Right lobe of liver (tissue), 6 donors: Measurements from ENCODE around the gene TTC7B. TPM values are rescaled to one million over a fixed set of nuclear protein-coding genes. Genes with fewer than 3 reads are reported as not detected.

Experiments used
- ATAC-seq, 4 donors: fragments of 200-7000 bp; cut with Tn5 transposase; one replicate each; pipeline ENCODE4 v1.9.1; 2020; ENCODE audit warnings: mild to moderate bottlenecking in 4 of 4, moderate library complexity in 4 of 4
- DNase-seq, 3 donors: peaks; one replicate each; pipeline ENCODE4 v3.0.0-alpha.2; 2020
- H3K27ac ChIP-seq, 3 donors: fragments of 200-600 bp; one replicate each; pipeline ENCODE4 v1.8.0; 2022
- H3K27me3 ChIP-seq, 2 donors: fragments of 200-600 bp; one replicate each; pipeline ENCODE4 v1.8.0; 2022
- H3K36me3 ChIP-seq, 4 donors: fragments of 200-600 bp; sonication (generic) in 1 of 4; one replicate each; pipeline versions ENCODE4 v1.5.1 to v1.8.0; 2017 to 2022; ENCODE audit warnings: control low read depth in 1 of 4
- H3K4me1 ChIP-seq, 4 donors: fragments of 200-600 bp; sonication (generic) in 1 of 4; one replicate each; pipeline versions ENCODE4 v1.5.1 to v1.8.0; 2017 to 2022; ENCODE audit warnings: control low read depth in 1 of 4
- H3K4me3 ChIP-seq, 3 donors: fragments of 200-600 bp; one replicate each; pipeline ENCODE4 v1.8.0; 2022
- H3K9me3 ChIP-seq, 4 donors: fragments of 200-600 bp; sonication (generic) in 1 of 4; one replicate each; pipeline versions ENCODE4 v1.5.1 to v1.8.0; 2017 to 2022; ENCODE audit warnings: control low read depth in 1 of 4
- CTCF ChIP-seq, 4 donors: fragments of 200-600 bp in 3 of 4; fragments of 450-650 bp in 1 of 4; IDR thresholded peaks; one replicate each; pipeline versions ENCODE4 v1.5.1 to v1.8.0; 2016 to 2022; ENCODE audit warnings: antibody characterized with exemption in 4 of 4, mild to moderate bottlenecking in 2 of 4
- POLR2A ChIP-seq: fragments of 450-650 bp; IDR thresholded peaks from one replicate; pipeline ENCODE4 v1.6.1; 2017; ENCODE audit warnings: antibody characterized with exemption, mild to moderate bottlenecking
- WGBS: methylation state at CpG from one replicate; pipeline ENCODE4 v1.1.6; 2018; ENCODE audit warnings: low coverage, low lambda C conversion rate; ENCODE audit not compliant: insufficient coverage; ENCODE audit errors: missing lambda C conversion rate; 5-methylcytosine and 5-hydroxymethylcytosine counted together
- intact Hi-C, 2 donors: fragments of 100-400 bp; cut with DNase I; formaldehyde crosslinking; loops; one replicate each; pipeline versions ENCODE4 v1.11.2 to v1.14.1; 2022
- total RNA-seq, 6 experiments: library from RNA; depleted of rRNA in 2 of 6; stranded (reverse); fragments of >200 nt in 2 of 6; fragmentation: NEBNext Ultra II Directional in 3 of 6; extraction: Animal tissue kit (Norgen Biotek cat#: 25700) in 3 of 6; gene quantifications; one replicate each; pipeline versions ENCODE4 v1.1.0 to v1.2.4, GENCODE V29; 2016 to 2023
- donor health status: DM: no; HTN: yes; CAD: no.
- donor health status: DM: no; HTN: no; CAD: no.
- donor health status: DM: no; HTN: no; CAD: no.
- donor health status: DM: no; HTN: yes; CAD: no.
- donor health status: DM: no; HTN: yes; CAD: no.

TTC7B gene
- total RNA-seq, 6 experiments from 2014 or later: 18.4 to 56.1 (median 37.5) TPM

- TF ChIP-seq POLR2A (no peak), CTCF (IDR thresholded peaks at IDR 0.05) (no peak)
- Histone ChIP-seq H3K4me1 (no peaks in the 10 kb centered on the region), H3K27ac (no peak overlapping the region), H3K36me3 (peaks cover 0 to 9% (median 2%) of the 10 kb centered on the region in 4 donors), H3K27me3 (no peaks in the 10 kb centered on the region), H3K9me3 (no peaks in the 10 kb centered on the region), H3K4me3 (no peak overlapping the region)
- intact Hi-C loops: no loop called here
- DNase-seq (no peak), ATAC-seq (no peak)
- 88% methylated on average over 7 of the region's 7 CpGs for WGBS
These were observed 240.4 kb downstream of the TTC7B start for GRCh38 chr14:90575781-90576180.

- Histone ChIP-seq H3K27ac (no peak overlapping the region), H3K27me3 (no peaks in the 10 kb centered on the region), H3K9me3 (no peaks in the 10 kb centered on the region), H3K4me1 (no peaks in the 10 kb centered on the region), H3K36me3 (peaks cover 0 to 9% (median 2%) of the 10 kb centered on the region in 4 donors), H3K4me3 (no peak overlapping the region)
- intact Hi-C loops: no loop called here
- TF ChIP-seq POLR2A (no peak), CTCF (IDR thresholded peaks at IDR 0.05) (no peak)
- 81% methylated on average over 2 of the region's 5 CpGs for WGBS
- ATAC-seq: no peak
- no peak for DNase-seq
These were observed 240.9 kb downstream of the TTC7B start for GRCh38 chr14:90575336-90575735.

- H3K36me3 ChIP-seq: peaks cover 0 to 9% (median 2%) of the 10 kb centered on the region in 4 donors
- ATAC-seq: no peak
- H3K4me3 ChIP-seq: no peak overlapping the region
- no peaks in the 10 kb centered on the region for H3K9me3 ChIP-seq
- TF ChIP-seq POLR2A (no peak), CTCF (IDR thresholded peaks at IDR 0.05) (no peak)
- H3K4me1 ChIP-seq: no peaks in the 10 kb centered on the region
- 86% methylated on average over 13 of the region's 13 CpGs for WGBS
- intact Hi-C loops: no loop called here
- H3K27me3 ChIP-seq: no peaks in the 10 kb centered on the region
- no peak overlapping the region for H3K27ac ChIP-seq
- DNase-seq: no peak
These were observed 241.8 kb downstream of the TTC7B start for GRCh38 chr14:90574188-90575131.

- no peak for ATAC-seq
- TF ChIP-seq POLR2A (no peak), CTCF (IDR thresholded peaks at IDR 0.05) (no peak)
- no peak for DNase-seq
- no peaks in the 10 kb centered on the region for H3K9me3 ChIP-seq
- no peaks in the 10 kb centered on the region for H3K27me3 ChIP-seq
- H3K4me1 ChIP-seq: no peaks in the 10 kb centered on the region
- WGBS: 75% methylated on average over 9 of the region's 29 CpGs
- H3K4me3 ChIP-seq: no peak overlapping the region
- intact Hi-C loops: no loop called here
- H3K36me3 ChIP-seq: peaks cover 0 to 9% (median 2%) of the 10 kb centered on the region in 4 donors
- H3K27ac ChIP-seq: no peak overlapping the region
These were observed 242.7 kb downstream of the TTC7B start for GRCh38 chr14:90573385-90574105.
